ENCODE results near the gene LAT.

LAT gene

DNA sequence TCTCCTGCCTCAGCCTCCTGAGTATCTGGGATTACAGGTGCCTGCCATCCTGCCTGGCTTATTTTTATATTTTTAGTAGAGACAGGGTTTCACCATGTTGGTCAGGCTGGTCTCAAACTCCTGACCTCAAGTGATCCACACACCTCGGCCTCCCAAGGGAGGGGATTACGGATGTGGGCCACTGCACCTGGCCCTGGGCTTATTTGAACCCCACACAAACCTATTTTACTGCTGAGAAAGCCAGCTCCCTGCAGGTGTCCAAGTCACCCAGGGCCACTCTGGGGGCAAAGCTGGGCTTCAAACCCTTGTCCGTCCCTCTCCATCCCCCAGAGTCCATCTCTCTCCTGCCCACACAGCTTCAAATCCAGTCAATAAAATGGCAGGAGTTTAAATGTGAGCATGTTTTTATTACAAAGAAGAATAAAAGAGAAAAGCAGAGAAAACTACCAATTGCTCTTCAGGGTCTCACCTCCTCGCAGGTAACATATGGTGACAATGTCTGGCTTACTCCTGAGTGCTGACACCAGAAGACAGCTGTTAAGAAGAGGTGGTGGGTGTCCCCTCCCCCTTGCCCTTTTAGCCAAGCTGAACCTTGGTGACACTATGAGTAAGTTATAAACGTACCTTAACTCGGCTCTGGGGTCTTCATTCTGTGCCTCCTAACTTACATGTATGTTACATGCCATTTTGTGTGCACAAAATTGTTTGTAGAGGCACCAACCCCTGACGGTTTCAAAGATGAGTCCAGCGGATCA lies 45.4 kb downstream of the LAT start:
- no peak for DNase-seq (ENCODE audit: low read depth)

More for the DNA sequence above, 45.4 kb downstream of the LAT start:
- H3K4me3 ChIP-seq (ENCODE audit: low read depth, low read length) = no peak overlapping the region
